Middle frontal gyrus (tissue), 1 donor: Measurements from ENCODE around the gene LRRC51.
"Not testable (repeated sequence)": the region's sequence is repeated elsewhere in the genome, so short reads cannot be mapped to it uniquely, and the experiment has no call there.

Source experiments
- DNase-seq: peaks from one replicate; pipeline ENCODE4 v3.0.0-alpha.2; 2015; ENCODE audit warnings: low spot score; ENCODE audit errors: extremely low spot score

LRRC51 gene

GRCh38 chr11:72138821-72139390, 58.3 kb downstream of the LRRC51 start:
- DNase-seq, result no peak

GRCh38 chr11:72139500-72139899, 58.9 kb downstream of the LRRC51 start:
- no peak for DNase-seq

GRCh38 chr11:72140661-72141060, 60.0 kb downstream of the LRRC51 start:
- no peak for DNase-seq

GRCh38 chr11:72141066-72141465, 60.4 kb downstream of the LRRC51 start:
- no peak for DNase-seq

GRCh38 chr11:72142086-72142485, 61.4 kb downstream of the LRRC51 start:
- not testable (repeated sequence) for DNase-seq

GRCh38 chr11:72142543-72142942, 61.9 kb downstream of the LRRC51 start:
- DNase-seq, result not testable (repeated sequence)

- DNase-seq, result no peak
These were observed 64.3 kb downstream of the LRRC51 start for GRCh38 chr11:72144807-72145565.
